Testis (tissue), 2 donors: ENCODE data around the gene LARGE1.

Experiments
- CTCF ChIP-seq, 3 experiments: fragments of 450-650 bp in 2 of 3; fragments of 200-600 bp in 1 of 3; sonication (generic) in 1 of 3; IDR thresholded peaks; one replicate each; pipeline ENCODE4 v1.5.1; 2016 to 2019; ENCODE audit warnings: antibody characterized with exemption in 3 of 3, mild to moderate bottlenecking in 2 of 3, moderate library complexity in 1 of 3
- POLR2A ChIP-seq: fragments of 450-650 bp; IDR thresholded peaks from one replicate; pipeline ENCODE4 v1.6.1; 2017; ENCODE audit warnings: antibody characterized with exemption, mild to moderate bottlenecking, moderate library complexity

GRCh38 chr22:33865248-33865647 is 55.0 kb downstream of the LARGE1 start:
- TF ChIP-seq CTCF (IDR thresholded peaks at IDR 0.05) (no peak), POLR2A (no peak)
